ENCODE measurements around the gene CD9.
"Not testable (repeated sequence)": the region's sequence is repeated elsewhere in the genome, so short reads cannot be mapped to it uniquely, and the experiment has no call there.

GRCh38 chr12:6209428-6209827, 9.2 kb downstream of the CD9 start:
- not testable (repeated sequence) for TF ChIP-seq POLR2A (IDR thresholded peaks at IDR 0.05; ENCODE audit: low read depth, low read length); POLR2AphosphoS5 (IDR thresholded peaks at IDR 0.05; ENCODE audit: low read depth, low read length); TAF1 (IDR thresholded peaks at IDR 0.05; ENCODE audit: low read depth, low read length); POU2F2 (IDR thresholded peaks at IDR 0.05; ENCODE audit: low read depth, low read length); PAX5 (IDR thresholded peaks at IDR 0.05; ENCODE audit: insufficient read depth, low read length, severe bottlenecking); SPI1 (IDR thresholded peaks at IDR 0.05; ENCODE audit: low read depth, low read length)
